Activated CD8-positive, alpha-beta memory T cell treated with anti-CD3 and anti-CD28 coated beads, Interleukin-2, amount 50 U/mL, for 24 hours (primary cell): ENCODE data around the gene FBXL16.
"Not testable (repeated sequence)": the region's sequence is repeated elsewhere in the genome, so short reads cannot be mapped to it uniquely, and the experiment has no call there.

ENCODE experiments used
- DNase-seq: peaks from one replicate; pipeline ENCODE4 v3.0.0-alpha.2; 2020; ENCODE audit errors: extremely low read depth

The FBXL16 gene

DNA sequence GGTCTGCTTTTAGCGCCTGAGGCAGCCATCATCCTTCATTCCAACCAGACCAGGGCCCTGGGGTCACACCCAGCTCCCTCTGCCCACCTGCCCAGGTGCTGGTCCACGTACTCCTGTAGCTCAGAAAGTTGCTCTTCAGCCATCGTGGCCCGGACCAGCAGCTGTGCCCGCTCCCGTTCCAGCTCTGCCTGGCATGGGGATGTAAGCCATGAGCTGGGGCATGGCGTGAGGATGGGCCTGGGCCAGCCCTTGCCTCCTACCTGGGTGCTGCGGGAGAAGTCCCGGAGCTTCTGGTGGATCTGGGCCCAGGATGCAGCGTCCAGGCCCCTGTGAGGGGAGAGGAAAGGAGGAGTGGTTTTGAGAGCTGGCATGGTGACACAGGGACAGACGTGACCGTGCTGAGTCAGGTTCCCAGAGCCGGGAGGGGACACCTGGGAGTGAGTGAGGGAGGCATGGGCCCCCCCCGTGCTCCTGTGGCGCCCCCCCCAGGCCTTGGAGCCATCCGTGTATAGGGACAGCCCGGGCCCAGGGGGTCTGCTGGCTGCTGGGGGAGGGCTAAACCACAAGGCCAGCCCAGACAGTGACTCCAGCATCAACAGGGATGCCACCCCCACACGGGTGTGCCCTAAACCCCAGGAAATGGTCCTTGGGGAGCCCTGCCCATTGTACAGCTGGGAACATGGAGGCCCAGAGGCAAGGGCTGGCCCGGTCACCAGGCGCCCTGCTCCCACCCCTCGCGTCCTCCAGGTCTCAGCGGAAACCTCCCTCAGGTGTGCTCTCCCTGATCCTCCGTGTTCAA is 17.4 kb upstream of the FBXL16 start:
- no peak for DNase-seq

DNA sequence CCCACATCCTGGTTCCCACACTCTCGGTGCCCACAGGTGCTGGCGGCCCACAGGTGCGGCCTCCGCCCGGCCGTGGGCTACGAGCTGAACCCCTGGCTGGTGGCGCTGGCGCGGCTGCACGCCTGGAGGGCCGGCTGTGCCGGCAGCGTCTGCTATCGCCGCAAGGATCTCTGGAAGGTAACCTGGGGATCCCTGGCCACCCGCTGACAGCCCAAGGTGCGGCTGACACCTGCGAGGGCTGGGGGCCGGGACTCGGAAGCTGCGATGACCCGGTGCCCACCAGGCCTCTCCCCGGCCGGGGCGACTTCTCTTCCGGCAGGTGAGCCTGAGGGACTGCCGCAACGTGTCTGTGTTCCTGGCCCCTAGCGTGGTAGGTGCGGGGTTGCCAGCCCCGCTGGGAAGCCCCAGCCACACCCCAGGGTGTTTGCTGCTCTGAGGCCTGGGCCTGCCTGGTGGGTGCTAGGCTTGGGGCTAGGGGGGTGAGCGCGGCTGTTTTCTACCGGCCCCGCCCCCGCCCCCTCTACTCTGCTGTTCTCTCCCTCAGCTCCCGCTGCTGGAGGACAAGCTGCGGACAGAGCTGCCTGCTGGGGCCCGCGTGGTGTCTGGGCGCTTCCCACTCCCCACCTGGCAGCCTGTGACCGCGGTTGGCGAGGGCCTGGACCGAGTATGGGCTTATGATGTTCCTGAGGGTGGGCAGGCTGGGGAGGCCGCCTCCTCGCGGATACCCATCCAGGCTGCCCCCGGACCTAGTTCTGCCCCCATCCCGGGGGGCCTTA is 16.4 kb upstream of the FBXL16 start:
- DNase-seq, result no peak

DNA sequence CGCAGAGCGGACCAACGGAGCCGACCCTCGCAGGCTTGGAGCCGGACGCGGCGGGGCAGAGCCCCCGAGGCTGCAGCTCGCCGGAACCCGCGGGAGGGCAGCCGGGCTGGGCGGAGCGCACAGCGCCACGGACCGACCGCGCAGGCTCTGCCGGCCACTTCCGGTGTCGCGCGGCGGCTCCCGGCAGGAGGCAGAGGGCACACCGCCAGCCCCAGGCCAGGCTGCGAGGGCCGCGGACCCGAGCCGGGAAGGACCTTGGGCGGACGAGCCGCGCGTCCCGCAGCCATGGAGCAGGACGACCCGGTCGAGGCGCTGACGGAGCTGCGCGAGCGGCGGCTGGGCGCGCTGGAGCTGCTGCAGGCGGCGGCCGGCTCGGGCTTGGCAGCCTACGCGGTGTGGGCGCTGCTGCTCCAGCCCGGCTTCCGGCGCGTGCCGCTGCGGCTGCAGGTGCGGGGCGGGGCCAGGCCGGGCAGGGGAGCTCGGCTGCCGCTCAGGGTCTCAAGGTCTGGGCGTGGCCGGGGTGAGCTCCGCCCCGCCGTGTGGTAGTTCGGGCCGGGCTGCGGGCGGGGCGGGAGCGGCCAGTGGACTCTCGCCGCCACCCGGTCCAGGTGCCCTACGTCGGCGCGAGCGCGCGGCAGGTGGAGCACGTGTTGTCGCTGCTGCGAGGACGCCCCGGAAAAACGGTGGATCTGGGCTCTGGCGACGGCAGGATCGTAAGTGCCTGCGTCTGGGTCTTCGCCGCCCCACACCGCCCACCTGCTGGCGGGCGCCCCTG is 15.6 kb upstream of the FBXL16 start, which contains the start of gene ANTKMT:
Gene ANTKMT, plus strand, starts transcription at position 157 of the 775 bp plus-strand sequence. Its CDS starts 129 bp downstream, at position 286.
- peak; percentile 27 for DNase-seq

- no peak for DNase-seq
Observed at GRCh38 chr16:720447-720989, 14.9 kb upstream of the FBXL16 start.

DNA sequence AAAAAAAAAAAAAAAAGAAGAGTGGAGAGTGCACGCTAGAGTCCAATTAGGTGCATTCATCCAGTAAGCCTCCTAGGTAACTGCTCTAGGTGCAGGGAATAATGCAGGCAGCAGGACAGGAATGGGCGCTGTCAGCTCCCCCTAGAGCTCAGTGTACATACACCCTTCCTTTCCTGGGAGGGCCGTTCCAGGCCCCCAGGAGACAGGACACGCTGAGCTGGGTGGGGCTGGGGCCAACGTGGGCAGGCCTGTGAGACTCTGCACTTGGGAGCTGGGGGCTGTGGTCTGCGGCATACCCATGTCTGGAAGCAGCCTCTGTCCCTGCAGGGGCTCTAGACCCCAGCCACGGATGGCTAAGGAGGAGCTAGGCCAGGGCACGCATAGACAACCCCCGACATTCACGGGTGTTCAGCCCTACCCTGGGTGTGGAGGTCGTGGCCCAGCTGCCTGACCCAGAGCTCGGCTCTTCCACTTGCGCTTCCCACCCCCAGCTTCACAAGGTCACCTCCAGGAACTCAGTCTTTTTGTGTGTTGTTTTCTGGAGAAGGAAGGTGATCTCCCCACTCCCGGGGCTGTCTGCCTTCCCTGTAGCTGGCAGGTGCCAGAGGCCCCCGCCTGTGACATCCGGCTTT is 14.3 kb upstream of the FBXL16 start:
- no peak for DNase-seq

DNA sequence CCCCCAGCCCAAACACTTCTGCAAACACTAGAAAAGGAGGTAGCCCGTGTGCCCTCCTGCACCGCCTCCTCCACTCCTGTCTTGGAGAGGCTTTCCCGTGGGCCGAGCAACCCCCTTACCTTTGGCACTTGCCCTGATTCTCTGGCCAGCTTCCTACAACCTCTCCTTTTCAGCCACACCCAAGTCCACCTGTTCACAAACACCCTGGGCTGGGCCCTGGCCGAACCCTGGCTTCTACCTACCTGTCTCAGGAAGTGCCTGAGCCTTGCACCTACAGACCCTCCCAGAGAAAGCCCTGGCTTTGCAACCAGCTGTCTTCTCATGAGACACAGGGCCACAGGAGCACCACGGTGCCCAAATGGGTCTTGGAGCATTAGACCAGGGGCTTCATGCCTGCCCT is 13.3 kb upstream of the FBXL16 start:
- DNase-seq, result no peak

GRCh38 chr16:718389-718788 is 12.8 kb upstream of the FBXL16 start:
- DNase-seq, result no peak

DNA sequence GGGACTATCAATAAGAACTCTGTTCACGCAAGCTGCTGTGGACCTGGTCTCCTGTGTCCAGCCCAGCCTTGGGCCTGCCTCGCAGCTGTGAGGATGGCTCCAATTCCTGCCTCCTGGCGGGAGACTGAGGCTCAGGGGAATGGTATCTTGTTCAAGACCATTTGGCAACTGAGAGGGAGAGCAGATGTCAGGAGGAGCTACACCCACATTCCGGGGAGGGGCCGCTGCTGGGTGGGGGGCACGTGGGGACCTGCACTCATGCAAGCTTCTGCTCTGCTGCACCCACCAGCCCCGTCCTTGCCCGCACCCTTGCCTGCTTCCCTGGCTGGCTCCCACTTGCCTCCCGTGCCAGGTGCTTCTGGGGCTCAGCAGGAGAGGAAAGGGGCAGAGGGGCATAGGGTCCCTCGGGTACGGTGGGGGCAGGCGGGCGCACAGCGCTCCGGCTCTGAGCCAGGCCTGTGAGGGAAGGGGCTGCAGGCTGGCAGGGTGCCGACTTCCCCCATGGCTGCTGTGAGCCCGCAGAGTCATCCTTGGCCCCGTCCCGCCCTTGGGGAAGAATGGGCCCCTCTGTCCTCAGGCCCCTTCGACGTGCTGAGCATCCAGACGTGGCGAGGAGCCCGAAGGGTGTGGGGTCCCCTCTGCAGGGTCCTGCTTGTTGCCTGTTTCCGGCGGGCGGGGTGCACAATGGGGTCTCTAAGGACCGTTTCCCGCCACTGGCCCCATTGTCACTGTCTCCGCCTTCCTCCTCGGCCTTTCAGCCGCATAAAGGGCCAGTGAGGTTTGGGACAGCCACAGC is 12.0 kb upstream of the FBXL16 start:
- no peak for DNase-seq

DNA sequence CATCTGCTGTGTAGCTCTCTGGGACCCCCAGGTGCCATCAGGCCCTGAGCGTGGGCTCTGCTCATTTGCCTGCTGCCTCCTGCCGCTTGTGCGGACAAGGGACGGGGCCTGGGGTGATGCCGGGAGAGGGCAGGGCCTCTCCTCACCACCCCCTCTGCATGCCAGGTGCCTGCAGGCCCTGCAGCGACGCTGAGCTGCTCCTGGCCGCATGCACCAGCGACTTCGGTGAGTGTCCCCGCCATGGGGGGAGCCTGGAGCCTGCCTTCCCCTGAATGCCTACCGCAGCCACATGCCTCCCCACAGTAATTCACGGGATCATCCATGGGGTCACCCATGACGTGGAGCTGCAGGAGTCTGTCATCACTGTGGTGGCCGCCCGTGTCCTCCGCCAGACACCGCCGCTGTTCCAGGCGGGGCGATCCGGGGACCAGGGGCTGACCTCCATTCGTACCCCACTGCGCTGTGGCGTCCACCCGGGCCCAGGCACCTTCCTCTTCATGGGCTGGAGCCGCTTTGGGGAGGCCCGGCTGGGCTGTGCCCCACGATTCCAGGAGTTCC is 11.2 kb upstream of the FBXL16 start:
- DNase-seq, result no peak

DNA sequence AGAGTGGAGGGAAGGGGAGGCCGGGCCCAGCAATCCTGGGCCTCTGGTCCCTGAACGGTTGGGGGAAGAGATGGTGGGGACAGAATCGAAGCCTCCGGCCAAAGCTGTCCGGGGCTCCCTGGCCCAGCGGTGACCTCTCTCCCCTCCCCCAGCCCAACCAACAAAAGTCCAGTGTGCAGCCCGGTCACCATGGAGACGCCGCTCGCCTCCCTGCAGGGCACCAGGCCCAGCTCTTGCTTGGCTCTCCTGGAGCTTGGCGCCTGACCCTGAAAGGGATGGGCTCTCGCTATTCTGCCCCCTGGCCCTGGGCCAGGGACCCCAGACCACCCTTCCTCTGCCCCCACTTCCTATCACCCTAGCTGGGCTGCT is 10.6 kb upstream of the FBXL16 start:
- no peak for DNase-seq

DNA sequence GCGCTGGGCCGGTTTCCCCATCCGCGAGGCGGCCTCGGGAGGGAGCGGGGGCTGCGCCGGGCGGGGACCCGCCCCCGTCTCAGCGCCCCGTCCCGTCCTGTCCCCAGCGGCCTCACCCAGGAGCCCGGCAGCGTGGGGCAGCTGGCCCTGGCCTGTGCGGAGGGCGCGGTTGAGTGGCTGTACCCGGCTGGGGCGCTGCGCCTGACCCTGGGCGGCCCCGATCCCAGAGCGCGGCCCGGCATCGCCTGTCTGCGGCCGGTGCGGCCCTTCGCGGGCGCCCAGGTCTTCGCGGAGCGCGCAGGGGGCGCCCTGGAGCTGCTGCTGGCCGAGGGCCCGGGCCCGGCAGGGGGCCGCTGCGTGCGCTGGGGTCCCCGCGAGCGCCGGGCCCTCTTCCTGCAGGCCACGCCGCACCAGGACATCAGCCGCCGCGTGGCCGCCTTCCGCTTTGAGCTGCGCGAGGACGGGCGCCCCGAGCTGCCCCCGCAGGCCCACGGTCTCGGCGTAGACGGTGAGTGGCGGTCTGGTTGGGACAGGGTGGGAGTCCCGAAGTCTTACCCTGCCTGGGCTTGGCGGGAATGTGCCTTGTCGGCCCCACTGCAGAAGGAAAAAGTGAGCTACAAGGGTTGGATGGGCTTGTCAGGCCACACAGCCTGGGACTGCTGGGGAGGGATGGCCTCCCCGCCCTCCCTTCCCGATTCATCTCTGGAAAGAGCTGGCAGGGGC is 10.0 kb upstream of the FBXL16 start:
- no peak for DNase-seq

- DNase-seq, result peak; percentile 54
Observed at GRCh38 chr16:714558-715476, 9.2 kb upstream of the FBXL16 start, which contains the start of gene METRN. METRN (plus strand) TSS chr16:715118; CDS start chr16:715290, 172 bp downstream.

- DNase-seq, result no peak
Observed at GRCh38 chr16:714079-714478, 8.5 kb upstream of the FBXL16 start.

- not testable (repeated sequence) for DNase-seq
Observed at GRCh38 chr16:712740-713250, 7.2 kb upstream of the FBXL16 start.

- DNase-seq, result peak; percentile 33
Observed at GRCh38 chr16:711548-712320, 6.1 kb upstream of the FBXL16 start.

DNA sequence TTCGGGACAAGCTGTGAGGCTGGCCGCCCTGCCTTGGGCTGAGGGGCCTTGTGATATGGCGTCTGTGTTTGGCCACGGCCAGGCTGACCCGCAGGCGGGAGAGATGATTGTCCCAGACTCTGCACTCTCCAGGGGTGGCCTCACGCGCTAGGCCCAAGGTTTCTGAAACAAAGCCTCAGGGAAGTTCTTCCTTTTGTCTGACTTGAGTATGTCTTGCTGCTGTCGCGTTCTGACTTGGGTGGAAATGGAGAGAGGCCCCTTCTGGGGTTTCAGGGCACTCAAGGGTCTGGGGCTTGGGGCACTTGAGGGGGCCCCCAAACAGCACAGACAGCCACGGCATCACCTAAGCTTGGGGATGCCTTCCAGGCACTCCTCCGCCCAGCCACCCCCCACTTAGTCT is 5.5 kb upstream of the FBXL16 start:
- DNase-seq, result no peak

DNA sequence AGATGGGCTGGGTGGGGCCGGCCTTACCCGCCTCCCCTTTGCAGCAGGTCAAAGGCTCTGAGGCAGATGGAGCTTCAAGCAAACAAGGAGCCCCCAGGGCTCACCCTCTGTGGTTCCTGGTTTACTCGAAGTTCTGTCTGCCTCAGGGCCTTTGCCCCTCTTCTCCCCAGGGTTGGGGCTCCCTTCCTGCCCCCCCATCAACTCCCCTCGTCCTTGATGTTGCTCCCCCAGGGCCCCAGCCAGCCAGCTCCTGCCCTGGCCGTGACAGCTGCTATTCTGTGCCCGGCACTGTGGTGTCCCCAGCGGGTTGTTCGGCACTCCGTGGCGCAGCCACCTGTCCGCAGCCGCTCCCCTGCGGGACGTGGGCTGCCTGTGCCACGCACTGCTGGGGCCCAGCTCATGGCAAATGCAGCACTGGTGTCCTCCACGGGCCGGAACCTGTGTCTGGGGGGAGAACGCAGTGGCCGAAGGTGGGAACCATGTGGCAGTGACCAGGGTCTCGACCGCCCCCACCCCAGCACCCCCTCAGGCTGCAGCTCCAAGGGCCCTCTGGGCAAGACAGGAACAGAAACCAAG is 5.0 kb upstream of the FBXL16 start:
- DNase-seq, result no peak
